Mononuclear cell (primary cell): ENCODE results near the gene CD300E. TPM values are rescaled to one million over a fixed set of nuclear protein-coding genes. Genes with fewer than 3 reads are reported as not detected.

Experiments
- H3K27me3 ChIP-seq: 2 replicates; pipeline ENCODE4 v1.6.0; 2011; ENCODE audit warnings: low read length, control low read depth; ENCODE audit not compliant: insufficient read depth
- H3K4me1 ChIP-seq: 2 replicates; pipeline ENCODE4 v1.5.1; 2011; ENCODE audit warnings: mild to moderate bottlenecking, low read length, control low read depth; ENCODE audit not compliant: insufficient read depth
- H3K4me3 ChIP-seq: 2 replicates; pipeline ENCODE4 v1.5.1; 2011; ENCODE audit warnings: mild to moderate bottlenecking, low read length, moderate library complexity
- H3K9me3 ChIP-seq: 2 replicates; pipeline ENCODE4 v1.5.1; 2011; ENCODE audit warnings: low read depth, mild to moderate bottlenecking, control low read depth, low read length
- total RNA-seq: library from RNA; depleted of rRNA; stranded (reverse); fragments of >200 nt; gene quantifications from one replicate; pipeline ENCODE4 v1.2.3, GENCODE V29; 2012

CD300E gene
- total RNA-seq, 1 donor: 64.4 TPM

DNA sequence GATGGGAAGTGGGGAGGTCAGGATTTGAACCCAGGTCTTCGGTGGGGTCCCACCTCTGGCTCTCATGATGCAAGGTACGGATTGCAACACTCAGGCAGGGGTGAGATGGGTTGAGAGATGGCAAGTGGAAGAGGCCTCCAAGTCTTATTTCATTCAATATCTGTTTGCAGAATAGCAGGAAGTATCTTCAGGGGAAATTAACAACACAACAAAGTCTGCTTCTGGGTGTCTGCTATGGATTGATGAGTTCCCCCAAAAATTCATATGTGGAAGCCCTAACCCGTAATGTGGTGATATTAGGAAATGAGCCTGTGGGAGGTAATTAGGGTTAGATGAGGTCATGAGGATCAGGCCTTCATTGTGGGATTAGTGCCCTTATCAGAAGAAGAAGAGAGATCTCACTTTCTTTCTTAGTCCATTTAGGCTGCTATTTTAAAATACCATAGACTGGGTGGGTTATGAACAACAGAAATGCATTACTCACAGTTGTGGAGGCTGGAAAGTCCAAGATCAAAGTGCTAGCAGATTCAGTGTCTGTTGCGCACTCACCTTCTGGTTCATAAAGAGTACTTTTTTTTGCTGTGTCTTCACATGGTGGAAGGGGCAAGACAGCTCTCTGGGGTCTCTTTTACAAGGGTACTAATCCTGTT lies 51.8 kb downstream of the CD300E start:
- Histone ChIP-seq H3K4me1 (peaks cover 54% of the 10 kb centered on the region), H3K27me3 (no peaks in the 10 kb centered on the region), H3K9me3 (no peaks in the 10 kb centered on the region), H3K4me3 (no peak overlapping the region)

DNA sequence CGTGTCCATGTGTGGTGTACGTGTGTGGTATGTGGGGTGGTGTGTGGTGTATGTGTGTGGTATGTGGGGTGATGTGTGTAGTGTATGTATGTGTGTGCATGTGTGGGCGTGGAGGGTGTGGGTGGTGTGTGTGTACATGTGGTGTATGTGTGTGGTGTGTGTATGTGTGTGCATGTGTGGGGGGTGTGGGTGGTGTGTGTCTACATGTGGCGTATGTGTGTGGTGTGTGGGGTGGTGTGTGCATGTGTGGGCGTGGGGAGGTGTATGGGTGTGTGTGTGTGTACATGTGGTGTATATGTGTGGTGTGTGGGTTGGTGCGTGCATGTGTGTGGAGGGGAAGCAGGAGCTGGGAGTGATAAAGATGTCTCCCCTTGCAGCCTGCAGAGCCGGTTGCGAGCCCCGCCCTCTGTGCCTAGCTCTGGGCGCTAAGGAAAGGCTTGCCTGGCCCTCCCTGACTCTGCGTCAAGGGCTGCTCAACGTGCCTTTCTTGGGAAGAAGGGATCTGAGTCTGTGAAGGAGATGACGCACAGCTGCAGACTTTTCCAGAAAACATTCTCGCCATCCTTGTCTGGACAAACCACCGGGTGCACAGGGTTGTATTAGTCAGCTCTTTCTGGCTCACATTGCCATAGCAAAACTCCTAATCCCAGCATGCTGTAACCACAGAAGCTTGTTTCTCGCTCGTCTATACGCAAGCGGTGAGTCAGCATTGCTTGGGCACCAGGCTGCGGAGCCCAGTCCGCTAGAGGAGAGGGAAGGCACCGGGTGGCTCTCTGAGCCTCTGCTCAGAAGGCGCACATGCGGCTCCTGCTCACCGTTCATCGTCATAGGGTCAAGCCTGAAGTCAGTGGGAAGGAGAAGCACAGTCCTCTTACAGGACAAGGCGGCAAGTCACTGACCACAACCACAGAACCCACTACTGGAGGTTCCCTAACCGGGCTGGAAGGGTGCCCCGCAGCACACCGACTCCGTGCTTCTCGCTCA lies 54.2 kb downstream of the CD300E start:
- Histone ChIP-seq H3K27me3 (no peaks in the 10 kb centered on the region), H3K4me1 (peaks cover 62% of the 10 kb centered on the region), H3K4me3 (no peak overlapping the region), H3K9me3 (no peaks in the 10 kb centered on the region)

DNA sequence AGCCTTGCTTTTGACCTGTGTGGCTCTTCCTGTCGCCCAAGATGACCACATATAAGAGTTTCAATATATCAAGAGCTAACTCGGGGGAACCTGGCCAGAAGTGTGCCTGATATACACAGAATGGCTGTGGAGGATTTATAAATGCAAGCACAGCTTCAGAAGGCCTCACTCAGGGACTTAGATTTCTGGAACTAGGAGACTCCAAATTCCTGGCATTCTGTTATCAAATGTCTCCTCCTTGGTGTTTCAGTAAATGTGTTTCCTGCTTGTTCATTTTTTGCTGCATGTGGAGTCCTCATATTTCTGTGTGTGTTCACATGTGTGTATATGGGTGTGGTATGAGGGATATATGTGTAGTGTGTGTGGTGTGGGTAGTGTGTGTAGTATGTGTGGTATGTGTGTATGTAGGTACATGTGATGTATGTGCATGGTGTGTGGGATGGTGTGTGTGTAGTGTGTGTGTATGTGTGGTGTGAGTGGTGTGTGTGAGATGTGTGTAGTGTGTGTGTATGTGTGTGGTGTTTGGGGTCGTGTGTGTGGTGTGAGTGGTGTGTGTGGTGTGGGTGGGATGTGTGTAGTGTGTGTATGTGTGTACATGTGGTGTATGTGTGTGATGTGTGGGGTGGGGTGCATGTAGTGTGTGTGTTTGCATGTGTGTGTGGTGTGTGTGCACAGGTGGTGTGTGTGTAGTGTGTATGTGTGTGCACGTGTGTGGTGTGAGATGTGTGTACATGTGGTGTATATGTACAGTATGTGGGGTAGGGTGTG lies 55.2 kb downstream of the CD300E start:
- Histone ChIP-seq H3K27me3 (no peaks in the 10 kb centered on the region), H3K4me1 (peaks cover 62% of the 10 kb centered on the region), H3K4me3 (no peak overlapping the region), H3K9me3 (no peaks in the 10 kb centered on the region)

DNA sequence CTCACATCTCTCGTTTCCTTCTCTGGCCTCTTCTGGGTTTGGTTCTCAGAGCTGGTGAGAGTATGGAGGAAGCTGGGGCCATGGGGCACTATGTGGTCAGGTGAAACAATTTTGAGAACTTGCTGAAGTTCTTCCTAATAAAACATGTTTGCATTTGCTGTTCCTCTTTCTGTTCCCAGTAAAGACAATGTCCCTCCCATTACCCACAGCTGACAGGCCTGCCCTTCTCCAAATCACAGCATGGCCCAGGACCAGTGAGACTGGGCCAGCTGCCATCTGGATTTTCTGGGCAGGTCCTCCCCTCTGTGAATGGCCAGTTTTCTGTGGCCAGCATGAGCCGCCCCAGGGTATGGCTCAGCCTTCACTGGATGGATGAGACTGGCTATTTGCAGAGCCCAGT lies 56.1 kb downstream of the CD300E start, which contains the start of gene CD300H:
CD300H (minus strand) TSS at position 113 of the 400 bp plus-strand sequence.
- peak within 1 kb of the TSS; percentile 17 for H3K4me3 ChIP-seq
- H3K4me1 ChIP-seq: peaks cover 62% of the 10 kb centered on the region
- H3K27me3 ChIP-seq: no peaks in the 10 kb centered on the region
- H3K9me3 ChIP-seq: no peaks in the 10 kb centered on the region

DNA sequence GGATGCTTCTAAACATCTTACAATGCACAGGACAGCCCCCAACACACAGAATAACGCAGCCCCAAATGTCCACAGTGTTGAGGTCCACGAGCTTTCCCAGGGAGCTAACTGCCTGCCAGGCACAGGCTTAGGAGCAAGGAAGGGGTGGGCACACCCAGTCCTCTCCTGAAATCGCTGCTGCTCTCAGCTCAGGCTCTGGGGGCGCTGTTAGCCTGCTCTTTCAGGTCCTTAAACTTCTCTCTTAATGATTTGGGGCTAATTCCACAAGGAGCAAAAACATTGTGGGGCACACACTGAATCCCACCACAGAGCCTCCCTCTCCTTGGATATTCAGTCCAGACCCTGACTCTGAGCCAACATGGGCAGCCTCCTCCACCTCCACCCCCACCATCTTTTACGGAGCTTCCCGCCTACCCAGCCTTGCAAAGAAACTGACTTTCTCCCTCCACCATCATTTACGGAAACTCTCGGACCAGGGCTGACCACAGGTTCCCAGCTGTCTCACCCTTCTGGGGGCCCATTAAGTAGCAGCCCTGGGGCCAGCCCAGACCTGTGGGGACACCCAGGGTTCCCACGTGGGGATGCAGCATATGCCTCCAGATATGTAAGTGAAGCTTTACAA lies 57.3 kb downstream of the CD300E start:
- Histone ChIP-seq H3K4me1 (peaks cover 53% of the 10 kb centered on the region), H3K4me3 (peak overlapping the region; percentile 15), H3K27me3 (no peaks in the 10 kb centered on the region), H3K9me3 (no peaks in the 10 kb centered on the region)

DNA sequence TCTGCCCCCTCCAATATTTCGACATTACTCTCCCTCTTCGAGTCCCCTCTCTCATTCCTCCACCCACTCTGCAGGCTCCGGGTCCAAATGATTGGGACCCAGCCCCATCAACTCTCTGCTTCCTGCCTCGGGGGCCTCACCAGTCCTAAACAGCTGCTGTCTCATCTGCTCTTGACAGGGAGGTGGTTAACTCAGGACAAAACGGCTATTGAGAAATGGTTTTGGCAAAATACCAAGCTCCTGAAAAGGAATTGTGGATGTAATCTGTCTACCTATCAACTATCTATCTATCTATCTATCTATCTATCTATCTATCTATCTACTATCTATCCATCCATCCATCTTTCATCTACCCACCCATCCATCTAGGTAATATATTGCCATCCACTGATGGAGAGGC lies 58.4 kb downstream of the CD300E start:
- peaks cover 42% of the 10 kb centered on the region for H3K4me1 ChIP-seq
- H3K27me3 ChIP-seq: no peaks in the 10 kb centered on the region
- H3K9me3 ChIP-seq: no peaks in the 10 kb centered on the region
- no peak overlapping the region for H3K4me3 ChIP-seq

DNA sequence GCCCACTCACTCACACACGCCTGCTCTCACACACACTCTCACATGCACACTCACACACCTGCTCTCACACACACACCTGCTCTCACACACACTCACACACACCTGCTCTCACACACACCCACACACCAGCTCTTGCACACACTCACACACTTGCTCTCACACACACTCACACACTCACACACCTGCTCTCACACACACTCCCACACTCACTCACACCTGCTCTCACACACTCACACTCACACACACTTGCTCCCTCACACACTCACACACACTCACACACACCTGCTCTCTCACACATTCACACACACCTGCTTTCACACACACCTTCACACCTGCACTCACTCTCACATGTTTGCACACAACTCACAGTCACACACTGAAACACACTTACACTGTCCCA lies 60.2 kb downstream of the CD300E start:
- Histone ChIP-seq H3K27me3 (no peaks in the 10 kb centered on the region), H3K4me3 (no peak overlapping the region), H3K4me1 (peaks cover 38% of the 10 kb centered on the region), H3K9me3 (no peaks in the 10 kb centered on the region)

DNA sequence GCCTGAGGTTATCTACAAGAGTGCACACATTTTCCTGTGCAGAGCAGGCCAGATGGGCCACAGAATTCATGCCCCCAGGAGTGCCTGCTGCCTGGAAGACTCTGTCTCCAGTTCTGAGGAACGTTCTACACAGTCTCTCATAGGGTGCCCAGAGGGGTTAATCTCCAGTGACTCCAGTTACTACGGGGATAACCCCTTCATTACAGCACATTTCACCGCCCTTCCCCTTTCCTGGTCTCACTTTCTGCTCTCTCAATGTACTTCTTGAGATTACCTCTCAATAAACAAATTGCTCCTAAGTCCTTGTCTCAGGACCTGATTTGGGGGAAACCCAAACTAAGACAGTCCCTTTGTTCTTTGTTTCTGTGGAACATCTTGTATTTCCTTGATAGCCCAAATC lies 62.0 kb downstream of the CD300E start:
- peaks cover 30% of the 10 kb centered on the region for H3K4me1 ChIP-seq
- no peaks in the 10 kb centered on the region for H3K27me3 ChIP-seq
- no peaks in the 10 kb centered on the region for H3K9me3 ChIP-seq
- H3K4me3 ChIP-seq: no peak overlapping the region

Other genes with a start within 250 kb of the CD300E start
- gene GPRC5C, start 191.7 kb downstream of the CD300E start, total RNA-seq: 0.31 TPM
- gene CD300A, start 157.1 kb downstream of the CD300E start, total RNA-seq: 20.8 TPM
- gene CD300LB, start 92.3 kb downstream of the CD300E start, total RNA-seq: 44.3 TPM
- gene CD300C, start 77.6 kb downstream of the CD300E start, total RNA-seq: 10.9 TPM
- gene CD300H, start 56.2 kb downstream of the CD300E start, total RNA-seq: 0.73 TPM
- 0.73 TPM for gene CD300LD, start 31.5 kb downstream of the CD300E start, total RNA-seq
- gene CD300LF, start 89.2 kb upstream of the CD300E start, total RNA-seq: 20.5 TPM
- gene RAB37, start 113.5 kb upstream of the CD300E start, total RNA-seq: 21.8 TPM
- 62.9 TPM for gene NHERF1, start 124.9 kb upstream of the CD300E start, total RNA-seq
- gene NAT9, start 152.6 kb upstream of the CD300E start, total RNA-seq: 14.9 TPM
- gene GRIN2C, start 236.1 kb upstream of the CD300E start, total RNA-seq: not detected
- gene FDXR, start 249.3 kb upstream of the CD300E start, total RNA-seq: 1.3 TPM